ENCODE data around the gene UBE3D.
"Not testable (repeated sequence)": the region's sequence is repeated elsewhere in the genome, so short reads cannot be mapped to it uniquely, and the experiment has no call there.

The UBE3D gene

GRCh38 chr6:83053678-83054077, 12.0 kb downstream of the UBE3D start:
- no peak for DNase-seq

GRCh38 chr6:83051377-83052172, 14.1 kb downstream of the UBE3D start:
- DNase-seq = no peak

- DNase-seq = no peak
Measured at GRCh38 chr6:83047065-83047754, 18.4 kb downstream of the UBE3D start.

- DNase-seq = no peak
Measured at GRCh38 chr6:83044091-83044768, 21.4 kb downstream of the UBE3D start.

GRCh38 chr6:83042467-83043053, 23.1 kb downstream of the UBE3D start:
- no peak for DNase-seq

GRCh38 chr6:83038246-83038645, 27.4 kb downstream of the UBE3D start:
- DNase-seq = no peak

GRCh38 chr6:83031689-83032088, 34.0 kb downstream of the UBE3D start:
- no peak for DNase-seq

- DNase-seq = no peak
Measured at GRCh38 chr6:83019741-83020140, 45.9 kb downstream of the UBE3D start.

GRCh38 chr6:83011131-83011530, 54.5 kb downstream of the UBE3D start:
- not testable (repeated sequence) for DNase-seq

- DNase-seq = no peak
Measured at GRCh38 chr6:83008626-83009025, 57.0 kb downstream of the UBE3D start.

GRCh38 chr6:83006270-83006905, 59.3 kb downstream of the UBE3D start:
- no peak for DNase-seq

GRCh38 chr6:82996156-82996555, 69.5 kb downstream of the UBE3D start:
- no peak for DNase-seq

GRCh38 chr6:82995066-82995465, 70.6 kb downstream of the UBE3D start:
- DNase-seq = no peak

GRCh38 chr6:82989736-82990290, 75.8 kb downstream of the UBE3D start:
- DNase-seq = no peak

- no peak for DNase-seq
Measured at GRCh38 chr6:82988930-82989351, 76.7 kb downstream of the UBE3D start.

- DNase-seq = no peak
Measured at GRCh38 chr6:82987951-82988350, 77.7 kb downstream of the UBE3D start.

- no peak for DNase-seq
Measured at GRCh38 chr6:82987416-82987815, 78.2 kb downstream of the UBE3D start.

- DNase-seq = no peak
Measured at GRCh38 chr6:82984720-82985119, 80.9 kb downstream of the UBE3D start.

- no peak for DNase-seq
Measured at GRCh38 chr6:82980086-82980485, 85.6 kb downstream of the UBE3D start.

GRCh38 chr6:82979657-82980056, 86.0 kb downstream of the UBE3D start:
- no peak for DNase-seq

- no peak for DNase-seq
Measured at GRCh38 chr6:82978362-82978945, 87.2 kb downstream of the UBE3D start.

GRCh38 chr6:82976179-82976578, 89.5 kb downstream of the UBE3D start:
- DNase-seq = no peak

Measured in activated CD8-positive, alpha-beta memory T cell treated with anti-CD3 and anti-CD28 coated beads, Interleukin-2, amount 50 U/mL, for 4 hours (primary cell).